GM18909 (cell line): Measurements from ENCODE around the gene CACNA1C.

ENCODE experiments used
- ATAC-seq: cut with Tn5 transposase; IDR thresholded peaks from one replicate; pipeline ENCODE4 v1.9.1; 2021; ENCODE audit warnings: mild to moderate bottlenecking; ENCODE audit not compliant: unreplicated experiment, poor library complexity

CACNA1C gene

GRCh38 chr12:2640281-2640680 lies 587.5 kb downstream of the CACNA1C start:
- no peak for ATAC-seq

- ATAC-seq: no peak
These were observed 587.9 kb downstream of the CACNA1C start for GRCh38 chr12:2640709-2641108.

- no peak for ATAC-seq
These were observed 588.4 kb downstream of the CACNA1C start for GRCh38 chr12:2641207-2641606.

GRCh38 chr12:2641761-2642160 lies 589.0 kb downstream of the CACNA1C start:
- ATAC-seq: no peak

- no peak for ATAC-seq
These were observed 589.5 kb downstream of the CACNA1C start for GRCh38 chr12:2642176-2642892.

- ATAC-seq: no peak
These were observed 590.2 kb downstream of the CACNA1C start for GRCh38 chr12:2642896-2643425.

GRCh38 chr12:2643576-2644135 lies 590.9 kb downstream of the CACNA1C start:
- no peak for ATAC-seq

- no peak for ATAC-seq
These were observed 592.1 kb downstream of the CACNA1C start for GRCh38 chr12:2644683-2645405.

- ATAC-seq: no peak
These were observed 592.7 kb downstream of the CACNA1C start for GRCh38 chr12:2645460-2645859.

- no peak for ATAC-seq
These were observed 593.6 kb downstream of the CACNA1C start for GRCh38 chr12:2646341-2646740.

GRCh38 chr12:2647186-2647585 lies 594.4 kb downstream of the CACNA1C start:
- no peak for ATAC-seq

GRCh38 chr12:2648406-2648805 lies 595.6 kb downstream of the CACNA1C start:
- ATAC-seq: no peak

GRCh38 chr12:2649201-2650030 lies 596.6 kb downstream of the CACNA1C start:
- no peak for ATAC-seq

- ATAC-seq: no peak
These were observed 597.7 kb downstream of the CACNA1C start for GRCh38 chr12:2650261-2651067.

- ATAC-seq: no peak
These were observed 598.5 kb downstream of the CACNA1C start for GRCh38 chr12:2651068-2651965.

GRCh38 chr12:2652011-2652400 lies 599.2 kb downstream of the CACNA1C start:
- ATAC-seq: no peak

- ATAC-seq: no peak
These were observed 599.8 kb downstream of the CACNA1C start for GRCh38 chr12:2652401-2653081.

- ATAC-seq: no peak
These were observed 600.7 kb downstream of the CACNA1C start for GRCh38 chr12:2653461-2653965.
